HEK293 (cell line): ENCODE measurements around the gene KIRREL1.
A peak's percentile ranks its signal among the peaks of the same experiment; 100 is the strongest.

Experiments used
- CTCF ChIA-PET: fragments of 350-600 bp; formaldehyde crosslinking; extraction: SDS; loops from one replicate; lab custom pipeline; 2021; ENCODE audit warnings: antibody characterized with exemption; lab: Yijun Ruan, JAX
- POLR2A ChIA-PET: fragments of 300-600 bp; formaldehyde crosslinking; extraction: SDS; loops from one replicate; lab custom pipeline; 2020; ENCODE audit warnings: antibody characterized with exemption, inconsistent platforms; lab: Yijun Ruan, JAX
- H3K27ac ChIP-seq: fragments of 200-500 bp; sonication (Bioruptor generic); 2 replicates; pipeline ENCODE4 v1.5.1; 2014; ENCODE audit warnings: low read depth, low read length, control low read depth, inconsistent platforms; ENCODE audit errors: extremely low read depth
- H3K36me3 ChIP-seq, 2 experiments: fragments of 200-500 bp in 1 of 2; sonication (Bioruptor generic) in 1 of 2; 1 replicate in 1 of 2; 2 replicates in 1 of 2; pipeline ENCODE4 v1.5.1; 2014 to 2017; ENCODE audit warnings: inconsistent platforms in 2 of 2, low read length in 2 of 2; ENCODE audit not compliant: control insufficient read depth in 2 of 2, insufficient read depth in 1 of 2
- H3K4me1 ChIP-seq: fragments of 200-500 bp; sonication (Bioruptor generic); 2 replicates; pipeline ENCODE4 v1.5.1; 2014; ENCODE audit warnings: mild to moderate bottlenecking, low read length, inconsistent platforms; ENCODE audit not compliant: control insufficient read depth, insufficient read depth
- H3K4me3 ChIP-seq: 2 replicates; pipeline ENCODE4 v1.5.1; 2011; ENCODE audit warnings: low read depth, mild to moderate bottlenecking, control low read depth, low read length, moderate library complexity
- H3K9me3 ChIP-seq: fragments of 200-500 bp; sonication (Bioruptor generic); 2 replicates; pipeline ENCODE4 v1.5.1; 2014; ENCODE audit warnings: low read depth, low read length, inconsistent platforms; ENCODE audit not compliant: control insufficient read depth, insufficient read depth
- GLIS1 ChIP-seq: fragments of 450-650 bp; formaldehyde crosslinking; IDR thresholded peaks from 2 replicates; pipeline ENCODE4 v1.5.1; 2016; ENCODE audit warnings: missing biosample characterization, missing genetic modification characterization
- HOXC10 ChIP-seq: sonication (generic); formaldehyde crosslinking; IDR thresholded peaks from 2 replicates; pipeline ENCODE4 v1.8.1; 2023; ENCODE audit warnings: mild to moderate bottlenecking, missing genetic modification reagents
- IKZF3 ChIP-seq: fragments of 450-650 bp; IDR thresholded peaks from 2 replicates; pipeline ENCODE4 v1.5.0; 2018; ENCODE audit warnings: missing biosample characterization, mild to moderate bottlenecking, missing genetic modification characterization, moderate library complexity
- OSR2 ChIP-seq: fragments of 450-650 bp; formaldehyde crosslinking; IDR thresholded peaks from 2 replicates; pipeline ENCODE4 v1.5.1; 2016; ENCODE audit warnings: missing biosample characterization, missing genetic modification characterization
- RBAK ChIP-seq: fragments of 450-650 bp; formaldehyde crosslinking; IDR thresholded peaks from 2 replicates; pipeline ENCODE4 v1.5.1; 2016; ENCODE audit warnings: missing biosample characterization, missing genetic modification characterization
- TCF7L2 ChIP-seq: IDR thresholded peaks from 2 replicates; pipeline ENCODE4 v1.6.1; 2011; ENCODE audit warnings: low read depth, mild to moderate bottlenecking, inconsistent platforms, low read length, moderate library complexity, borderline replicate concordance
- YY1 ChIP-seq: fragments of 450-650 bp; formaldehyde crosslinking; IDR thresholded peaks from 2 replicates; pipeline ENCODE4 v1.5.1; 2018; ENCODE audit warnings: missing biosample characterization, missing genetic modification characterization
- ZBTB1 ChIP-seq: fragments of 450-650 bp; formaldehyde crosslinking; IDR thresholded peaks from 2 replicates; pipeline ENCODE4 v1.5.1; 2016; ENCODE audit warnings: missing biosample characterization, missing genetic modification characterization
- ZFHX2 ChIP-seq: fragments of 450-650 bp; formaldehyde crosslinking; conservative IDR thresholded peaks from 2 replicates; pipeline ENCODE4 v1.5.1; 2016; ENCODE audit warnings: missing biosample characterization, missing genetic modification characterization
- ZNF16 ChIP-seq: fragments of 450-650 bp; formaldehyde crosslinking; IDR thresholded peaks from 2 replicates; pipeline ENCODE4 v1.5.1; 2016; ENCODE audit warnings: low read depth, missing biosample characterization, missing genetic modification characterization
- ZNF184 ChIP-seq: fragments of 450-650 bp; IDR thresholded peaks from 2 replicates; pipeline ENCODE4 v1.5.1; 2018; ENCODE audit warnings: missing biosample characterization, mild to moderate bottlenecking, missing genetic modification characterization
- ZNF19 ChIP-seq: fragments of 450-650 bp; formaldehyde crosslinking; IDR thresholded peaks from 2 replicates; pipeline ENCODE4; 2016; ENCODE audit warnings: missing biosample characterization, missing genetic modification characterization, low read depth
- ZNF266 ChIP-seq: fragments of 450-650 bp; formaldehyde crosslinking; IDR thresholded peaks from 2 replicates; pipeline ENCODE4 v1.5.1; 2016; ENCODE audit warnings: missing biosample characterization, missing genetic modification characterization, low read depth
- ZNF302 ChIP-seq: fragments of 450-650 bp; formaldehyde crosslinking; IDR thresholded peaks from 2 replicates; pipeline ENCODE4 v1.5.1; 2016; ENCODE audit warnings: missing biosample characterization, missing genetic modification characterization, low read depth
- ZNF341 ChIP-seq: fragments of 450-650 bp; formaldehyde crosslinking; IDR thresholded peaks from 2 replicates; pipeline ENCODE4; 2016; ENCODE audit warnings: low read depth, missing biosample characterization, missing genetic modification characterization
- ZNF350 ChIP-seq: fragments of 450-650 bp; formaldehyde crosslinking; IDR thresholded peaks from 2 replicates; pipeline ENCODE4 v1.5.0; 2017; ENCODE audit warnings: missing biosample characterization, mild to moderate bottlenecking, missing genetic modification characterization
- ZNF366 ChIP-seq: fragments of 450-650 bp; formaldehyde crosslinking; conservative IDR thresholded peaks from 2 replicates; pipeline ENCODE4 v1.5.1; 2016; ENCODE audit warnings: missing biosample characterization, missing genetic modification characterization
- ZNF521 ChIP-seq: fragments of 450-650 bp; formaldehyde crosslinking; IDR thresholded peaks from 2 replicates; pipeline ENCODE4 v1.5.1; 2017; ENCODE audit warnings: missing biosample characterization, mild to moderate bottlenecking, missing genetic modification characterization
- ZNF530 ChIP-seq: fragments of 450-650 bp; formaldehyde crosslinking; IDR thresholded peaks from 2 replicates; pipeline ENCODE4 v1.5.1; 2016; ENCODE audit warnings: low read depth, missing biosample characterization, missing genetic modification characterization
- ZNF76 ChIP-seq: fragments of 450-650 bp; formaldehyde crosslinking; IDR thresholded peaks from 2 replicates; pipeline ENCODE4; 2016; ENCODE audit warnings: low read depth, missing biosample characterization, missing genetic modification characterization, borderline replicate concordance
- ZNF776 ChIP-seq: fragments of 450-650 bp; formaldehyde crosslinking; IDR thresholded peaks from 2 replicates; pipeline ENCODE4 v1.5.0; 2017; ENCODE audit warnings: missing biosample characterization, missing genetic modification characterization, borderline replicate concordance
- TF ChIP-seq, protein P1 (sequence below): fragments of 450-650 bp; formaldehyde crosslinking; IDR thresholded peaks from 2 replicates; pipeline ENCODE4 v1.5.1; 2017; ENCODE audit warnings: missing biosample characterization, missing genetic modification characterization
- TF ChIP-seq, protein P2 (sequence below): fragments of 450-650 bp; formaldehyde crosslinking; IDR thresholded peaks from 2 replicates; pipeline ENCODE4 v1.5.1; 2016; ENCODE audit warnings: missing biosample characterization, missing genetic modification characterization
- TF ChIP-seq, protein P3 (sequence below): fragments of 450-650 bp; formaldehyde crosslinking; IDR thresholded peaks from 2 replicates; pipeline ENCODE4 v1.5.1; 2016; ENCODE audit warnings: missing biosample characterization, missing genetic modification characterization
- TF ChIP-seq, protein P4 (sequence below): fragments of 450-650 bp; formaldehyde crosslinking; IDR thresholded peaks from 2 replicates; pipeline ENCODE4 v1.5.1; 2016; ENCODE audit warnings: missing biosample characterization, missing genetic modification characterization
- TF ChIP-seq, protein P5 (sequence below): fragments of 450-650 bp; formaldehyde crosslinking; IDR thresholded peaks from 2 replicates; pipeline ENCODE4 v1.5.1; 2016; ENCODE audit warnings: missing biosample characterization, missing genetic modification characterization
- TF ChIP-seq, protein P6 (sequence below): fragments of 450-650 bp; IDR thresholded peaks from 2 replicates; pipeline ENCODE4 v1.5.1; 2018; ENCODE audit warnings: missing biosample characterization, mild to moderate bottlenecking, missing genetic modification characterization

The KIRREL1 gene

DNA sequence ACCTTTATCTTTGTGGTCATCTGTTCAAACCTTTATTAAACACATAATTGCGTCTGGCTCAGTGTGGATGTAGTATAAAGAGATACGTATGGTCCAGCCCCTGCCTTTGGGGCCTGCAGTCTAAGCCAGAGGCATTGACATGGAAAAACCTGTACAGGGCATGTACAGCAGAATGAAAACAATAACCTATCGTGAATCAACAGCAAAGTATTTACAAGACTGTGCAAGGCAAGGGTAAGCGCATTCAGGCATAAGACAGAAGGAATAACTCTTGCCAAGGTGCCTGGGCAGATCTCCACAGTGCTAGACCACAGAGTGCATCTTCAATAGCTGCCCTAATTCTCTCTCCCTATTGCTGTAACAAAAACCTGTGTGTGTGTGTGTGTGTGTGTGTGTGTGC, 35.5 kb downstream of the KIRREL1 start:
- Histone ChIP-seq H3K4me3 (no peak overlapping the region), H3K36me3 (peaks cover 0 to 4% of the 10 kb centered on the region in 2 experiments; a peak in 1 of 3 replicates), H3K27ac (no peak overlapping the region)
- CTCF ChIA-PET: interaction anchor here (4.9 kb wide), 1 partner anchor 37 kb away, joined by 27 read pairs; no protein-coding TSS in a partner anchor
- TF ChIP-seq ZNF76 (no peak), ZNF302 (tag by site-specific recombination) (no peak), ZNF521 (tag by site-specific recombination) (no peak), ZNF776 (no peak), ZNF350 (tag by site-specific recombination) (no peak), ZNF16 (tag by site-specific recombination) (no peak), HOXC10 (CRISPR knock-in tag) (no peak), ZNF19 (tag by site-specific recombination) (no peak), ZFHX2 (tag by site-specific recombination) (no peak), ZNF184 (tag by site-specific recombination) (no peak), ZBTB1 (no peak), YY1 (tag by site-specific recombination) (no peak), RBAK (no peak)
- TF ChIP-seq, protein P1, sequence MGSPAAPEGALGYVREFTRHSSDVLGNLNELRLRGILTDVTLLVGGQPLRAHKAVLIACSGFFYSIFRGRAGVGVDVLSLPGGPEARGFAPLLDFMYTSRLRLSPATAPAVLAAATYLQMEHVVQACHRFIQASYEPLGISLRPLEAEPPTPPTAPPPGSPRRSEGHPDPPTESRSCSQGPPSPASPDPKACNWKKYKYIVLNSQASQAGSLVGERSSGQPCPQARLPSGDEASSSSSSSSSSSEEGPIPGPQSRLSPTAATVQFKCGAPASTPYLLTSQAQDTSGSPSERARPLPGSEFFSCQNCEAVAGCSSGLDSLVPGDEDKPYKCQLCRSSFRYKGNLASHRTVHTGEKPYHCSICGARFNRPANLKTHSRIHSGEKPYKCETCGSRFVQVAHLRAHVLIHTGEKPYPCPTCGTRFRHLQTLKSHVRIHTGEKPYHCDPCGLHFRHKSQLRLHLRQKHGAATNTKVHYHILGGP (tag by site-specific recombination): no peak
- TF ChIP-seq, protein P2, sequence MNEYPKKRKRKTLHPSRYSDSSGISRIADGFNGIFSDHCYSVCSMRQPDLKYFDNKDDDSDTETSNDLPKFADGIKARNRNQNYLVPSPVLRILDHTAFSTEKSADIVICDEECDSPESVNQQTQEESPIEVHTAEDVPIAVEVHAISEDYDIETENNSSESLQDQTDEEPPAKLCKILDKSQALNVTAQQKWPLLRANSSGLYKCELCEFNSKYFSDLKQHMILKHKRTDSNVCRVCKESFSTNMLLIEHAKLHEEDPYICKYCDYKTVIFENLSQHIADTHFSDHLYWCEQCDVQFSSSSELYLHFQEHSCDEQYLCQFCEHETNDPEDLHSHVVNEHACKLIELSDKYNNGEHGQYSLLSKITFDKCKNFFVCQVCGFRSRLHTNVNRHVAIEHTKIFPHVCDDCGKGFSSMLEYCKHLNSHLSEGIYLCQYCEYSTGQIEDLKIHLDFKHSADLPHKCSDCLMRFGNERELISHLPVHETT (tag by site-specific recombination): no peak
- TF ChIP-seq, protein P3, sequence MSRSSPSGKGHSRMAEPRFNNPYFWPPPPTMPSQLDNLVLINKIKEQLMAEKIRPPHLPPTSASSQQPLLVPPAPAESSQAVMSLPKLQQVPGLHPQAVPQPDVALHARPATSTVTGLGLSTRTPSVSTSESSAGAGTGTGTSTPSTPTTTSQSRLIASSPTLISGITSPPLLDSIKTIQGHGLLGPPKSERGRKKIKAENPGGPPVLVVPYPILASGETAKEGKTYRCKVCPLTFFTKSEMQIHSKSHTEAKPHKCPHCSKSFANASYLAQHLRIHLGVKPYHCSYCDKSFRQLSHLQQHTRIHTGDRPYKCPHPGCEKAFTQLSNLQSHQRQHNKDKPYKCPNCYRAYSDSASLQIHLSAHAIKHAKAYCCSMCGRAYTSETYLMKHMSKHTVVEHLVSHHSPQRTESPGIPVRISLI (tag by site-specific recombination): no peak
- TF ChIP-seq, protein P4, sequence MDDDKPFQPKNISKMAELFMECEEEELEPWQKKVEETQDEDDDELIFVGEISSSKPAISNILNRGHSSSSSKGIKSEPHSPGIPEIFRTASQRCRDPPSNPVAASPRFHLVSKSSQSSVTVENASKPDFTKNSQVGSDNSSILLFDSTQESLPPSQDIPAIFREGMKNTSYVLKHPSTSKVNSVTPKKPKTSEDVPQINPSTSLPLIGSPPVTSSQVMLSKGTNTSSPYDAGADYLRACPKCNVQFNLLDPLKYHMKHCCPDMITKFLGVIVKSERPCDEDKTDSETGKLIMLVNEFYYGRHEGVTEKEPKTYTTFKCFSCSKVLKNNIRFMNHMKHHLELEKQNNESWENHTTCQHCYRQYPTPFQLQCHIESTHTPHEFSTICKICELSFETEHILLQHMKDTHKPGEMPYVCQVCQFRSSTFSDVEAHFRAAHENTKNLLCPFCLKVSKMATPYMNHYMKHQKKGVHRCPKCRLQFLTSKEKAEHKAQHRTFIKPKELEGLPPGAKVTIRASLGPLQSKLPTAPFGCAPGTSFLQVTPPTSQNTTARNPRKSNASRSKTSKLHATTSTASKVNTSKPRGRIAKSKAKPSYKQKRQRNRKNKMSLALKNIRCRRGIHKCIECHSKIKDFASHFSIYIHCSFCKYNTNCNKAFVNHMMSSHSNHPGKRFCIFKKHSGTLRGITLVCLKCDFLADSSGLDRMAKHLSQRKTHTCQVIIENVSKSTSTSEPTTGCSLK (tag by site-specific recombination): no peak
- TF ChIP-seq, all 188 proteins: peak for 0
- Histone ChIP-seq H3K9me3 (no peaks in the 10 kb centered on the region), H3K4me1 (no peaks in the 10 kb centered on the region)
- POLR2A ChIA-PET: interaction anchor here (1.6 kb wide), 1 partner anchor 10 kb away, joined by 3 read pairs; no protein-coding TSS in a partner anchor

DNA sequence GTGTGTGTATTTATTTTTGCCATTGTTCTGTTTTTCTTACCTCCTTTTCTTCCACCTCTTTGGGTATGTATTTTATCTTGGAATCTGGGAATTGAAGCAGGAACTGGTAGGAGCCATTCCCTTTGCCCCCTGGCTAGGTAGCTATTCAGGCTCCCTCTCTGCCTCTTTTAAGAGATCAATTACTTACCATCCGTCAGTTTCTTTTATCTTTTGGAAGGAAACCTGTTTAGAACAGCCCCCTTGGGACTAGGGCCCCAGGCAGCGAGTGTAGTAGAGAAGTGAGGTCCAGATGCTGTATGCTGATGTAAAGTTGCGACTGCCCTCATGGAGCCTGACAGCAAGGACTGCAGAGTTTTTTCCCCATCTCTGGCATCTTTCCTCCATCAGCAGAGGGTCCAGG, 41.6 kb downstream of the KIRREL1 start:
- Histone ChIP-seq H3K4me1 (no peaks in the 10 kb centered on the region), H3K36me3 (peaks cover 0 to 4% of the 10 kb centered on the region in 2 experiments; a peak in 1 of 3 replicates), H3K9me3 (no peaks in the 10 kb centered on the region), H3K27ac (no peak overlapping the region), H3K4me3 (no peak overlapping the region)
- CTCF ChIA-PET: interaction anchor here (0.6 to 4.3 kb wide), 20 partner anchors 9 to 327 kb away, joined by 3 to 55 read pairs (median 4); partner anchors contain the start of gene KIRREL1
- POLR2A ChIA-PET: no interaction called here
- TF ChIP-seq, protein P5, sequence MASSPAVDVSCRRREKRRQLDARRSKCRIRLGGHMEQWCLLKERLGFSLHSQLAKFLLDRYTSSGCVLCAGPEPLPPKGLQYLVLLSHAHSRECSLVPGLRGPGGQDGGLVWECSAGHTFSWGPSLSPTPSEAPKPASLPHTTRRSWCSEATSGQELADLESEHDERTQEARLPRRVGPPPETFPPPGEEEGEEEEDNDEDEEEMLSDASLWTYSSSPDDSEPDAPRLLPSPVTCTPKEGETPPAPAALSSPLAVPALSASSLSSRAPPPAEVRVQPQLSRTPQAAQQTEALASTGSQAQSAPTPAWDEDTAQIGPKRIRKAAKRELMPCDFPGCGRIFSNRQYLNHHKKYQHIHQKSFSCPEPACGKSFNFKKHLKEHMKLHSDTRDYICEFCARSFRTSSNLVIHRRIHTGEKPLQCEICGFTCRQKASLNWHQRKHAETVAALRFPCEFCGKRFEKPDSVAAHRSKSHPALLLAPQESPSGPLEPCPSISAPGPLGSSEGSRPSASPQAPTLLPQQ (tag by site-specific recombination): peak; percentile 37; the same call in 1 of the 2 replicates
- TF ChIP-seq ZNF366 (peak; percentile 38; the same call in 1 of the 2 replicates), ZNF530 (no peak), OSR2 (tag by site-specific recombination) (peak; percentile 86), ZNF16 (tag by site-specific recombination) (no peak), TCF7L2 (peak; percentile 85), ZNF341 (peak; percentile 53), ZNF266 (tag by site-specific recombination) (no peak), GLIS1 (tag by site-specific recombination) (peak; percentile 58), IKZF3 (tag by site-specific recombination) (peak; percentile 41; the same call in 1 of the 2 replicates)
- TF ChIP-seq, protein P6, sequence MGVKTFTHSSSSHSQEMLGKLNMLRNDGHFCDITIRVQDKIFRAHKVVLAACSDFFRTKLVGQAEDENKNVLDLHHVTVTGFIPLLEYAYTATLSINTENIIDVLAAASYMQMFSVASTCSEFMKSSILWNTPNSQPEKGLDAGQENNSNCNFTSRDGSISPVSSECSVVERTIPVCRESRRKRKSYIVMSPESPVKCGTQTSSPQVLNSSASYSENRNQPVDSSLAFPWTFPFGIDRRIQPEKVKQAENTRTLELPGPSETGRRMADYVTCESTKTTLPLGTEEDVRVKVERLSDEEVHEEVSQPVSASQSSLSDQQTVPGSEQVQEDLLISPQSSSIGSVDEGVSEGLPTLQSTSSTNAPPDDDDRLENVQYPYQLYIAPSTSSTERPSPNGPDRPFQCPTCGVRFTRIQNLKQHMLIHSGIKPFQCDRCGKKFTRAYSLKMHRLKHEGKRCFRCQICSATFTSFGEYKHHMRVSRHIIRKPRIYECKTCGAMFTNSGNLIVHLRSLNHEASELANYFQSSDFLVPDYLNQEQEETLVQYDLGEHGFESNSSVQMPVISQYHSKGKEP (tag by site-specific recombination): peak; percentile 53; the same call in 1 of the 2 replicates
